Measurements from ENCODE around the gene PLD1.

The PLD1 gene

DNA sequence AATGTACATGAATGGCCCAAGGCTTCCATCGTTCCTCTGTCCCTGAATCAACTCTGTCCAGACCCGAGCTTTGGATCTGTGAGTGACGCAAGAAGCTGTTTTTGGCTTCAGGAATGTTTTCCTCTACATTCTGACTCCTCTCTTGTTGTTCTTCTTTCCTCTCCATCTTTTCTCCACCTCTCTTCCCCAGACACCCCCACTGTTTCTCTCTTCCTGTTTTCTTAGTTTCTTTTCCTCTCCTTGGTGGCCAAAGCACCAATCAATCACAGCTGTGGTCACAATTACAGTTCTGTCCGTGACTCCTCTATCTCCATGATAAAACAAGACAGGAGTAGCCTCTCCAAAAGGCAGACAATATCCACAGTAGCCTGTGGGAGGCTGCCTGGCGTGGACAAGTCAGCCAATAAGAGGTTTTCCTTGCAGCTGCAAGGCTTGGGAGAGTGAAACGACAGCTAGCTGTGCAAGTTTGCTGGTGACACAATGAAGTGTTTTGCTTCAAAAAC lies 28.0 kb upstream of the PLD1 start:
- no peak for DNase-seq

DNA sequence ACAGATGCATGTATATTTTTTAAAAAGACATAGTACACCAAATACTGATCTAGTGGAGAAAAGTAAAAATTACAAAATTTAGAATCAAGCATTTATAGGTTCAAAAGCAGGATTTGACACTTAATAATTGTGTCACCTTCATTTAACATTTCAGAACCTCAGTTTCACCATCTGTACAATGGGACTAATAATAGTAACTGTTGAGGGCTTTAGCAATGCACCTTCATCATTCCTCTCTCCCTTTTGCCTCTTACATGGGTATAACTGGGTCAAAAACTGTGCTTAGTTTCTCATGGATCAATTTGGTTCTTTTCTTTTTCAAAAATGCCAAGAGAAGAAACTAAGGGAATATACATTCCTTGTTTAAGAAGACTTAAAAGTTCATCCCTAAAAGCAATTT lies 27.4 kb upstream of the PLD1 start:
- DNase-seq = no peak

DNA sequence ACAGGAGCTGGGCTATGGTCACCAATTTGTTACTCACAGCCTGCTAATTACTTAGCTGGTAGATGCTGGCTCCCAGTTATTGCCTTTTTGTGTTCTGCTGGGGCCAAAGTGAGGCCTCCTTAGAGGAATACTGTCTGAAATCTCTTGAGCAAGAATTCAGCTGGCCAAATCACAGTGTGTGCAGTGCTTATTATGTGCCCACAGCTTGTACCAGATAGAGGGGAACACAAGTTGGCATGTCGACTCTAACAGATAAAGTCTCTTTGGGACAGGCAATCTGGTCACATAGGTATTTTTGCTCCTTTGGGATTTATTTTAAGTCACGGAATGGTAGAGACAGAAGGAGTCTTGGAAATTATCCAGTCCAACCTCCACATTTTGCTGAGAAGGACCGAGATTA lies 26.6 kb upstream of the PLD1 start:
- no peak for DNase-seq

DNA sequence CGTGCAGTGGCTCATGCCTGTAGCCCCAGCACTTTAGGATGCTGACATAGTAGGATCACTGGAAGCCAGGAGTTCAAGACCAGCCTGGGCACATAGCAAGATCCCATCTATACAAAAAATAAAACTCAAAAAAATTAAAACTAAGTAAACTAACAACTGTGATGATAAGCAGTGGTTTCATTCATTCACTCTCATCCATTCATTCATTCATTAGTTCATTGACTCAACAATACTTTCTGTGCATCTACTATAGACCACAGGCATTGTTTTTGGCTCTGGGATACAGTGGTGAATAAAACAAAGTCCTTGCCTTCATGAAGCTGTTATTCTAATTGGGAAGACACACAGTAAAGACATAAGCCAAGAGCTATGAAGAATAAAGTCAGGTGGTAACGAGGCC lies 25.3 kb upstream of the PLD1 start:
- DNase-seq = no peak

DNA sequence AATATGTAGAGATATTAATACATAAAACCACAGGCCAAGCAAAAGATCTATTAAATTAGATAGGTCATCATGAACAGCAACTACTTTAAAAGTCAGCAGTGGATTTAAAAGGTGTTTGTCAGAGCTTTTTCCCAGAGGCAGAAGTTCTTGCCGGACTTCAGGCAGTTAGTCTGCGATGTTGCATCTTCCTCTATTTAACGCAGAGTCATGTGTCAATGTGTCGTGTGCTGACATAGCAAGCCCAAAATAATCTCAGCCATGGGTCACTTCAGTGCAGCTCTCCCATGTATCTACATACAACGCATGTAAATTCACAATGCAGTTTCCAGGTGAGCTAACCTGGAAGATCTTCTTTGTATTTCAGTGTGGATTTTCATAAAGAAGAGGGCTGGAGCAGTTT lies 24.8 kb upstream of the PLD1 start:
- no peak for DNase-seq

DNA sequence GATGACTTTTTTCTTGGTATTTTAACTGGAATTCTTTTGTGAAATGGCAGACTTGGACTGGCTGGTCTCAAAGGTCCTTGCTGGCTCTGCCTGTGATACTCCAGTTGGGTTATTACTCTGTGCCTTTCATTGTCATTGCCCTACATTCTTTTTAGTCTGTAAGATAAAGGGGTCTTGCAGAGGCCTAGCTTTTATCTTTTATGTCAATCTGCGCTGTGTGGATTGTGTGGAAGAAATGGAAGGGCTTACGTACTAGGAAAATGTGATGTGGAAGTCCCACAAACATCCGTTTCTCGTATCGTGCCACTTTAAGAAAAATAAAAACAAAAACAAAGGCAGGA lies 24.1 kb upstream of the PLD1 start:
- no peak for DNase-seq

DNA sequence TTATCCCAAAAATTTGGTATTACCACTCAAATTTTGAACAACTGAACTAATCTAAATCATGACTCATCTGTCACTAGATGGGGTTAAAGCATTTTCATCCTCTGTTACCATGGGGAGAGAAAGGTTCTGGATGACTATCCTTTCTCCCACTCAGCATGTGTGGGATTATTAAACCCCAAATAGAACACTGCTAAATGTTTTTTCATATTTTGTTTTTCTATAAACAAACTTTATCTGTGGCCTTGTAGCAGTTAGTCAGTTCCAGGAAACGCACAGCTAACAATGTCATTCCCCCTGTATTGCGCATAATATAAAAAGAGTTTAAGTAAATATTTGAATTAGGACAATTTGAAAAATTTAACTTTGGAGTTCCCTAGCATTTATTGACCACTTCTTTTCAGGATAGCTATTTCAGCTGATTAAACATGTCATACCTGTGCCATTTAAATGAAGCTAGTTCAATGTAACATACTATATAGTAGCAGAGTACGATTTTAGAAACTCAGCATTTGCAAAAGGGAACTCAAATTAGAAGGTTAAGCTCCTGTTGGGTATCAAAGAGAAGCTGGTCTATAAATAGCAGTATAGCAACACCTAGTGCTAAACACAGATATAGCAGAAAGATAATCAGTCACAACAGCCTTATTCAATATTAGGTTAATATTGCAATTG lies 23.6 kb upstream of the PLD1 start:
- DNase-seq = no peak

DNA sequence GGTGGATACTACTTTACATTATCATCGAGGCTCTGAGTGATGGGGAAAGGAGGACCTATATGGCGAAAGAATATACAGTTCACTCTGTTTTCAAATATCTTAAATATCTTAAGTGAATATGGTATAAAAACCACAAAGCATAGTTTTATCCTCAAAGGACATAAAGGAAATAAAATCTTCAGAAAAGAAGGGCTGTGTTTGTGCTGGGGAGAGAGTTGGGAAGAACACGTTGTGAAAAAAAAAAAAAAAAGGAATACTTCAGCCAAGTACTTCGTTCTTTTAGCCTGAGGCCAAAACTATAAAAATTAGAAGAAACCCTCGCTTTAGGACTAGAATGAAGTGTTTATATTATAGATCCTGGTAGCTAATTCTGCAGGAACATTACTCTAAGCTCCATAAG lies 22.7 kb upstream of the PLD1 start:
- no peak for DNase-seq

DNA sequence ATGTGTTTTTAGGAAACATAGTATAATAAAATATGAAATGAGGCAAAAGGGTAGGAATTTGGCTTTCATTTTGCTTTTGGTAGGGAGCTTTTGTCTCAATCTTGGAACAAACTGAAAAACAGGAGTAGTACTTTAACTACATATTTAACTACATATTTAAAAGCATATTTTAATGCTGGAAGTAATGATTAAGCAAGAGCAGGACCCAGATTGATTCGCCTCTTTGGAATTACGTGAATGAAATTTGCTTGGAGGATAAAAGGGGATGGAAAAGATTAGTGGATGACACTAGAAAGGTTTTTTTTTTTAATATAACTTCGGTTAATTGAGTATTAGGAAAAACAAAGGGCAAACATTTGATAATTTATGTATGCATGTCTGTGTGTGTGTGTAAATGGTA lies 21.7 kb upstream of the PLD1 start:
- no peak for DNase-seq

DNA sequence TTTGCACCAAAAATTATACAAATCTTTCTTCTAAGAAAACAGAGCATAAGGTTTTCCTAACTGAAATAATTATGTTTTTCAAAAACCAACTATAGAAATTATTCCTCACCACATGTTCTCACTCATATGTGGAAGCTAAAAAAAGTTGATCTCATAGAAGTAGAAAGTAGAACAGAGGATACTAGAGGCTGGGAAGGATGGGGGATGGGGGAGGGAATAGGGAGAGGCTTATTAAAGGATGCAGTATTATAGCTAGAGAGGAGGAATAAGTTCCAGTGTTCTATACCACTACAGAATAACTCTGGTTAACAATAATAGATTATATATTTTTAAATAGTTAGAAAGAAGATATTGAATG lies 20.2 kb upstream of the PLD1 start:
- no peak for DNase-seq

DNA sequence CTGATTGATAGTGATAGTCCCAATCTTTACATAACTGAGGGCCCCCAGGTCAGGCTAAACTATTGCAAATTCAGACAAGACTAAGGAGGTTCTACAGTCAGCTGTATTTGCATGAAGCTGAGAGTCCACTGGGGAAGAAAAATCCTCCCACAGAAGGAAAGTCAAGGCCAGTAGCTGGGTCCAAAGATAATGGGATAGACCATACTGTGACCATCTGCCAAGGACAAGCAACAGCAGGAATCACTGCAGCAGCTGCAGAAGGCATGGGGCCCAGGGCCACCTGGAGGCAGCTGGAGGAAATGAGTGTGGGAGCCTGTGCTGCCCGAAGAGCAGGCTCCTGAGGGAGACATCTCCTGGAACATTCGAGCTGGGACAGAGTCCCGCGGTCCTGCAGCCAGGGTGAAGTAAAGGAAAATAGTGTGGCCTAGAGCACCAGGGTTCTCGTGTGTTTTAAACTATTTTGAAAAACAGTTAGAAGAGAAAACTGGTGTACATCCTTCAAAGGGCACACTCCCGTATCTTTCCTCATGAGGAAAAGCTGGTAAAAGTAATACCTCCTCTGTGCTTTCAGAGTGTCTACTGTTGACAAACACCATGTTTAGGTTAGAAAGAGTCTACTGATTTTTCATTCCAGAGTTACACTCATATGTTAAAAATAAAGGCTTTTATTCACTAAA lies 19.7 kb upstream of the PLD1 start:
- DNase-seq = no peak

DNA sequence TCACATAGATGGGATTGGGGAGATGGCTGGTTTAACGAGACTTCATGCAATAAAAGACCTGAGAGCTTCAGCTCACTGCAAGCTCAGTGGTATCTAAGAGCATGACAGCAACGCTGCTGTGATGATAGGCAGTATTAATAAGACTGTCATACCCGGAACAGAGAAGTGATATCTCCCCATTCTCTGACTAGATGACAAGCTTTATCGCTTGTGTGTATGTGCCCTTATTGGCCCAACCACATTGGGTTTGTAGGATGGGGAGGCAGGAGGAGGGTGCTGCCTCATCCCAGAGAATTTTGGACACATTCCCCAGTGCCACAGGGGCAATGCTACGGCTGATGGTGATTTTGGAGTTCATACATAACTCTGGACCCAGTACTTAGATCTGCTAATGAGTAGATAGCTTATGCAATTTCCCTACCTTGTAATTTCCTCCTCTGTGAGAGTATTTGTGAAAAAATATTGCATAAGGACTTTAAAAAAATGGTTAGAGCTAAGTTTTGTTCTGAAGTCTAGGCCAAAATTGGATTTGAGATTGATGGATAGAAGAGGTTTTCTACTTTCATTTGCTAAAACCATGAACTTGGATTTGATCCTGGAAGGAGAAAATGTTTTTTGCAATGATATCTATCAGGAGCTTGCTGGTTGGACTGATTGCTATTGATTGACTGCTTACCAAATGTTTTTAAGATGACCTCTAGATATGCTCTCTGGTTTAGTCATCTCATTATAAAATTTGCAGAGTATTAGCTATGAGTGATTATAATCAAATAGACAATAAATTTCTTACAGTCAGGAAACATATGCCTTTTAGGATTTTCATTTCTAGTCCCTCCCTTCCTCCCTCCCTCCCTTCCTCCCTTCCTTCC lies 18.9 kb upstream of the PLD1 start:
- no peak for DNase-seq

DNA sequence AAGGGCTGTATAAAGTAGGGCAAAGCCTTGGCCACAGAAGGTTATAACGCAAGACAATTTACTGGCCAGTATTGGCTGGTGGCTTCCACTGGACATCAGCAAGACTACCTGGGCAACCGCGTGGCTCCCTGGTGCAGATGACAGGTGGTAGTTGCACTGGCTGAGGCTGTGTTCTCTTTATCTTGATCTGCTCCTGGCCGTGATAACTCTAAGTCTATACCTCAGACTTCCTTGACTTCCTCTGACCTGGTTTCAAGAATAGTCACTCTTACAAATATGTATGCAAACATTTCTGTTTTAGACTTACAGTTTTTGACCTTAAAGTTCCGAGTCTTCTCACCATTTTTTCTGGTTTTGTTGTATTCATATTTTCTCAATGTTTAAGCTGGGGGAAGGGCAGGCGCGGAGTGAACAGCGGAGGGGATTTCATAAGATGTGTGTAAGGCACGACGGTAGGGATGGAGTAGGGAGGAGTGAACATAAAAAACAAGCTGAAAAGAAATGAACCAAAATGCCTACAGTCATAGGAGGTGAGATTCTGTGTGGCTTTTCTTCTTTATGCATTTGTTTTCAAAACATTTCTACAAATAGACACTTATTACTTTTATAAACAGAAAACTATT lies 17.7 kb upstream of the PLD1 start:
- no peak for DNase-seq

DNA sequence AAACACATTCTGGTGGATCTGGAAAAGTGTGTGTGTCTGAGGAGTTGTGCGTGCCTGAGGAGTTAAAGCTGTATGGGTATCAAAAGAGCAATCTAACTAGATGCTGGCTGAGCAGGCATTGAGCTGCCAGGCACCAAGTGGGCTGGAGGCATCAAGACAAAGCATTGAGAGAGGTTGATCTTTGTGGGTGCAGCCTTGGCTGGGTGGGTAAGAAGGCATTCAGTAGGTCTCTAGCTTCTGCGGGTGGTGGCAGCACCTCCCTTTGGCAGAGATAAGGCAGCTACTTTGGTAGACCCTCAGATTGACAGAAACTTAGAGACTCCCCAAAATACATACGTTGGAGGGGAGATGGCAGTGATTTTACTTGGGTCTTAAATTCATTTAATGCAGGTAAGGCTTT lies 17.1 kb upstream of the PLD1 start:
- no peak for DNase-seq

DNA sequence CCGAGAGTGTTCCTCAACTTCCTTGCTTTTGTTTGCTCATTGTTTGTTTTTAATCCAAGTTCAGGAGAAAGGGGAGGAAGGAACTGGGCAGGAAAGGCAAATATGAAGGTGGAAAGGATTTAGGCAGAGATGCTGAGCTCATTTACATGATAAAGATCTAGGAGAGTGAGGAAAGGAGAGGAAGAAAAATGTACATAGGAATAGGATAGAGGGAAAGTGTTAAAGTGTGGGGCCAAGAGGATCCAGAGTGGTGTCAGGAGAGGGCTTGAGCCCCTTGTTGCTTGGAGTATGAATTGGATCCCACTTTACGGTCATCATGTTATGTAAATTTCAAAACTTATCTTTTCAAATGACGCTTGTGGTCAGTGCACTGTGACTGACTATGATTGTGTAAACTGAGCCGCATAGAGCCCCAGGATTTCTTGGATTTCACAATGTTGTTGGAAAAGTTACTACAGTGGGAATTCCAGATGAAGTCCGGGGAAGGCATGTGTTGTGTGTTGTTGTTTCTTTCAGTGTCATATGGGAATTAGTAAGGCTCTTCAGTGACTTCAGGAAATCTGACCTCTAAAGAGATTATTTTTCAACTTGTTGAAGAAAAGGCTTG lies 15.0 kb upstream of the PLD1 start:
- no peak for DNase-seq

DNA sequence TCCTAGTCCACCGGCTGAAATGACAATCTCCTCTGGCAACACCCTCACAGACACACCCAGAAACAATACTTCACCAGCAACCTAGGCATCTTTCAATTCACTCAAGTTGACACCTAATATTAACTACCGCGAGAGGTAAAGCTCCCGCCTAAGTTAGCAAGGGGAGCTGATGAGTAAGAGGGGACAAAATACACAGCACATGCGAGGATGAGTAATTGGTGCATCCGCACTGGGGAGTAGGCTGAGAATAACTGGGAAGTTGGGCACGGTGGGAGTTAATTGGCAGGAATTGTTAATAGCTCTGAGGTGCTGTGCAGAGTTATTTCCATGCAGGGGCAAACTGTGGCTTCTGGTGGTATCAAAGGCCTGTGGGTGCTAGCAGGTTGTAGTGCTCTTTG lies 14.5 kb upstream of the PLD1 start:
- no peak for DNase-seq

DNA sequence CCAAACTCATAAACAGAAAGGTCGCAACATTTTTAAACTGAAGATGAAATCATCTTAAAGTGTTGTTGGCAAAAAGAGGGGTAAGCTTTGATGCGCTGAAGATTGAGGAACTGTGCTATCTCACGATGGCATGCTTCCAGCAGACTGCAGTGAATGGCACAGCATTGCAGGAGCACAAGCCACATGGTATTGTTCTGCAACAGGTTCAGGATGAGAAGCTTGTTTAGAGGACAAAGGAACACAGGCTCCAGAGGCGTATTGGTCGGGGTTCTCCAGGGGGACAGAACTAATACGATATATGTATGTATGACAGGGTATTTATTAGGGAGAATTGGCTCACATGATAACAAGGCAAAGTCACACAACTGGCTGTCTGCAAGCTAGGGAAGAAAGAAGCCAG lies 13.8 kb upstream of the PLD1 start:
- DNase-seq = no peak

DNA sequence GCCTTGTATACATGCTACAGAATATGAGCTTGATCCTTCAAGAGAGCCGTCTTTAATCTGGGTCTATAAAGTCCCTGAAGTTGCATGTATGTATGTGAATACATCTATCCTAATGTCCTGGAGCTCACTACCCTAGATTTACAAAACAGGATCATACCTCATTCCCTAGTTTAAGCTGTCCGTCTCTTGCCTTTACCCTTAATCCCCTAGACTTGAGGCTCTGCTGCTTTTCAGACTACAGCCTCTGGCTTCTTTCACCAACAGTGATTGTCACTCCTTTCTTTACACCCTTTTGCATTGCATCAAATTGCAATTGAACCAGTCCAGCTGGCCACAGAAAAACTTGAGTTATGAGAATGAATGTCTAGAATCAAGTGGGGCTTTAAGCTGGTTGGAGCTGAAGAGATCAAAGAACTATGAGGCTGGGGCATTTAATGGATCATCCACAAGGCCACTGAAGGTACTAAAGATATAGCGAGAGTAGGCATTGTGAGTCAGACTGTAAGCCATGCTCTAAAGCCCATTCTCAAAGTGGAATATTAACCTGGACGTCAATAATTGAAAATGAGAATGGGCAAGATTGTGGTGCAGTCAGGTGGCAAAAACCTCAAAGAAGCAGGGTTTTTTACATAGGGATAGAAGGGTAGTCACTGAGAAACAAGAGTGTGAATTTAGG lies 12.3 kb upstream of the PLD1 start:
- no peak for DNase-seq

DNA sequence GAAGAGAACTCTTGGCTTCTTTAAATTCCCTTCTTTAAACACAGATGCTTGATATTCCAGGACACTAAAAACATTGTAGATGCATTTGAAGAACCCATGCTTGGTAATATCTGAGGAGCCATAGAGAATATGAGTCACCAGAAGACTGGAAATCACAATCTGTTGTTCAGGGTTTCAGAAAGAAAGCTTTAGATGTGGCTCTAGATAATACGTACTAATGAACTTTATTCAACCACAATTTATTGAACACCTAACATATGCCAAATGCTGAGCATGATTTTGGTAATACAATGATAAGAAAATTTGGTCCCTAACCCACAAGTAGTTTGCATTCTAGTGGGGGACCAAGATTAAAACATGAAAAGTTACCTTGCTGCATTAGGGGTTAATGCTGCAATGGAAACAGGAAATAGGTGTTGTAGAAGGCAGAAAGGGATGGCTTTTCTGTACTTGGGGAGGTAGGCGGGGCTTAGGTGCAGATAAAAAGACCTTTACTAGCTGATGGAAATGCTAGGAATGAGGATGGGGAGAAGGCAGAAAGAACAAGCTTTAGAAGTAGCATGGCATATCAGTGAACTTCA lies 11.6 kb upstream of the PLD1 start:
- no peak for DNase-seq

DNA sequence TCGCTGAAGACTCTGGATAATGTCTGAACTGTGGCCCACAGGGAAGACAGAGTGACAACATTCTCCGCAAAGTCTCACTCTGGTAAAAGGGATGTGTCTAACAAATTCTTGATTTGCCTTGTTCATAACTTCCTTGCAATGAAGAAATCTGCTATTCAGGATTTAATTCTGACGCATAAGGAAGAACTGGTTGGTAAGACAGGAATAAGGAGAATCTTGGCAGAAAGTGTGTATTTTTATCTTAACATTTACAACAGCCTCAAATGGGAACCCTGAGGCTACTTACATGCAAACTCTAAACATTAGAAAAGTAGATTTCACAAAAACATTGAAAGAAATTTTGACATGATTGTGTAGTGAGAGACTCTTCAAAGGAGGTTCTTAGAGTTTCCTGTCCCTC lies 10.8 kb upstream of the PLD1 start:
- no peak for DNase-seq

DNA sequence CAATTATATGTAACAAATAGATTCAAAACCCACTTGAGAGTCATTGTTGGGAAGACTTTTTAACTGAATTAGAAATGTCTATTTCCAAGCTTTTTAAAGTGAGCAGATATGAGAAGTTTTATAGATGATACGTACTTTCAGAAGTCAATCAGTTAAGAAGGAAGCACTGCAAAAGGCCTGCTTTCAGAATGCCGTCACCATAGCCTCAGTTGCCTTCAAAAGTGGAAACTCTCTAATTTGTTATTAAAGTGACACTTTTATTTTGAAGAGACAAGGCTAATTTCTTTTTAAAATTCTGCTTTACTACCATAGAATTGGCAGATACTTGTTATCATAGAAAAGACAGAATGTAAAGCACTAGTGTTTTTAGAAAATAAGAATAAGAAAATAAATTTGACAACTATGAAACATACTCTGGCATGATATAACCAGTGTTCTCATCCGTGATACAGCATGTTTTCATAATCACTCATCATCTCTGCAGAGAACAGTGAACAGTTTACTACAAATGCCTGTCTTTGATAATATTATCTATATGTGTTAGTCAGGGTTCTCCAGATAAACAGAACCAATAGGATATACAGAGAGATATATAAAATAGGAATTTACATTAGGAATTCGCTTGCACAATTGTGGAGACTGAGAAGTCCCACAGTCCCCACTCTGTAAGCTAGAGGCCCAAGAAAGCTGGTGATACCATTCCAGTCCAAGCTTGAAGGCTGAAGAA lies 7.0 kb upstream of the PLD1 start:
- no peak for DNase-seq
